ENCODE measurements around the gene WDR7. TPM values are rescaled to one million over a fixed set of nuclear protein-coding genes. Genes with fewer than 3 reads are reported as not detected.

Gene WDR7
- total and polyA plus RNA-seq, 3 donors from 2014 or later = 19.4 to 63.6 (median 35.9) TPM

DNA sequence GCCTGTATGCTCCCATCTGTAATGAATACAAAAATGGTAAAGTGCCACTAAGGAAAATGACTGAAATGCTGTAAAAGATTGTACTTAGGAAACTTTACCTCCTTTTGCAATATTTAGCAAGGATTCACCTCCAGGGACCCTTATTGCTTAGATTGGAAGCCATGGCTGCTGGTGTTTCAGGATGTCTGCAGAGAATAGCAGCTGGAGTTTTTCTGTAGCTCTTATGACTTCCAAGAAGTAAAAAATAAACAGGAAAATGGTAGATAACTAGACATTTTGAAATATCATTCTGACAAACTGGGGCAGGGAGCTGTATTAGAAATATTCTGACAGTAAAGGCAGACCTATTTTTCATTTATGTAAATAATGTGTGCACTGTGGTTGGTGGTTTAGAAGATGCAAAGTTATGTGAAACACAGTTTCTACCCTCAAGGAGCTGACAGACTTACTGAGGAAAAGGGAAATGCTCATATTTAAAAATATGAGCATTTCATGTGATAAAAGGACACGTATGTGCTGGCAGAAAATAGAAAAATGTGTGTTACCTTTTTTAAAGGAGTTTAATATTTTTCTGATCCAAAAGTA lies 270.8 kb downstream of the WDR7 start:
- H3K4me3 ChIP-seq = no peak overlapping the region
- no peak for DNase-seq
- H3K36me3 ChIP-seq (ENCODE audit: low read depth, missing control alignments) = no peaks in the 10 kb centered on the region
- intact Hi-C loops (cut with DNase I; ENCODE audit: low total_unique reads) = no loop called here
- TF ChIP-seq POLR2A (IDR thresholded peaks at IDR 0.05) = no peak
- TF ChIP-seq, protein P1, sequence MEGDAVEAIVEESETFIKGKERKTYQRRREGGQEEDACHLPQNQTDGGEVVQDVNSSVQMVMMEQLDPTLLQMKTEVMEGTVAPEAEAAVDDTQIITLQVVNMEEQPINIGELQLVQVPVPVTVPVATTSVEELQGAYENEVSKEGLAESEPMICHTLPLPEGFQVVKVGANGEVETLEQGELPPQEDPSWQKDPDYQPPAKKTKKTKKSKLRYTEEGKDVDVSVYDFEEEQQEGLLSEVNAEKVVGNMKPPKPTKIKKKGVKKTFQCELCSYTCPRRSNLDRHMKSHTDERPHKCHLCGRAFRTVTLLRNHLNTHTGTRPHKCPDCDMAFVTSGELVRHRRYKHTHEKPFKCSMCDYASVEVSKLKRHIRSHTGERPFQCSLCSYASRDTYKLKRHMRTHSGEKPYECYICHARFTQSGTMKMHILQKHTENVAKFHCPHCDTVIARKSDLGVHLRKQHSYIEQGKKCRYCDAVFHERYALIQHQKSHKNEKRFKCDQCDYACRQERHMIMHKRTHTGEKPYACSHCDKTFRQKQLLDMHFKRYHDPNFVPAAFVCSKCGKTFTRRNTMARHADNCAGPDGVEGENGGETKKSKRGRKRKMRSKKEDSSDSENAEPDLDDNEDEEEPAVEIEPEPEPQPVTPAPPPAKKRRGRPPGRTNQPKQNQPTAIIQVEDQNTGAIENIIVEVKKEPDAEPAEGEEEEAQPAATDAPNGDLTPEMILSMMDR (IDR thresholded peaks at IDR 0.05) = no peak
- no peaks in the 10 kb centered on the region for H3K9me3 ChIP-seq
- no peaks in the 10 kb centered on the region for H3K4me1 ChIP-seq
- no peak overlapping the region for H3K27ac ChIP-seq
- no peaks in the 10 kb centered on the region for H3K27me3 ChIP-seq
- 92 to 94% methylated on average over 1 of the region's 1 CpG for WGBS, 2 donors

DNA sequence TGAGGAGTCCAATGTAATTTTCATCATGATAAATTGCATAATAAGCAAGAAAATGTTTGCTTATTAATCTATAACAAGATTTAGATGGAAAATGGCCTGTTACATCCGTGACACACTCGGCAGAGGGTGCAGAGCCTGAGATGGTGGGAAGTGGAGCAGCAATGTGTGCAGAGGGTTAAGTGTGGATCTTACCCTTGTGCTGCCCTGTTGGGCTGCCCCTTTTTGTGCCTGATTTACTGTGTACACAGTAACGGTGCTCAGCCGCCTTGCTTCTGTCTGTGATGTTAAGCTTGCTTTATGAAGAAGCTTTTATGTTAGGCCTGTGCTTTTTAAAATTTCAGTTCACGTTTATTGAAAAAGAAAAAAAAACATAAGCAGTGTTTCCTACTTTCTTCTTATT lies 275.6 kb downstream of the WDR7 start:
- H3K4me1 ChIP-seq = no peaks in the 10 kb centered on the region
- DNase-seq = no peak
- WGBS, 2 donors = 89 to 94% methylated on average over 5 of the region's 5 CpGs
- H3K4me3 ChIP-seq = no peak overlapping the region
- H3K27me3 ChIP-seq = no peaks in the 10 kb centered on the region
- intact Hi-C loops (cut with DNase I; ENCODE audit: low total_unique reads) = no loop called here
- no peak overlapping the region for H3K27ac ChIP-seq
- H3K36me3 ChIP-seq (ENCODE audit: low read depth, missing control alignments) = no peaks in the 10 kb centered on the region
- no peak for TF ChIP-seq POLR2A (IDR thresholded peaks at IDR 0.05)
- TF ChIP-seq, protein P1 (IDR thresholded peaks at IDR 0.05) = no peak
- H3K9me3 ChIP-seq = no peaks in the 10 kb centered on the region

GRCh38 chr18:56927786-56928185 lies 276.6 kb downstream of the WDR7 start:
- DNase-seq = no peak
- 94 to 98% methylated on average over 3 of the region's 3 CpGs for WGBS, 2 donors
- H3K4me3 ChIP-seq = no peak overlapping the region
- TF ChIP-seq, protein P1 (IDR thresholded peaks at IDR 0.05) = no peak
- TF ChIP-seq POLR2A (IDR thresholded peaks at IDR 0.05) = no peak
- H3K9me3 ChIP-seq = no peaks in the 10 kb centered on the region
- intact Hi-C loops (cut with DNase I; ENCODE audit: low total_unique reads) = no loop called here
- no peaks in the 10 kb centered on the region for H3K27me3 ChIP-seq
- H3K36me3 ChIP-seq (ENCODE audit: low read depth, missing control alignments) = no peaks in the 10 kb centered on the region
- no peak overlapping the region for H3K27ac ChIP-seq
- no peaks in the 10 kb centered on the region for H3K4me1 ChIP-seq

GRCh38 chr18:56929886-56930285 lies 278.7 kb downstream of the WDR7 start:
- WGBS, 2 donors = 83 to 90% methylated on average over 5 of the region's 5 CpGs
- Histone ChIP-seq H3K27me3 (no peaks in the 10 kb centered on the region), H3K4me1 (no peaks in the 10 kb centered on the region), H3K36me3 (ENCODE audit: low read depth, missing control alignments) (no peaks in the 10 kb centered on the region), H3K27ac (no peak overlapping the region), H3K9me3 (no peaks in the 10 kb centered on the region), H3K4me3 (no peak overlapping the region)
- no peak for TF ChIP-seq POLR2A (IDR thresholded peaks at IDR 0.05)
- TF ChIP-seq, protein P1 (IDR thresholded peaks at IDR 0.05) = no peak
- DNase-seq = no peak
- intact Hi-C loops (cut with DNase I; ENCODE audit: low total_unique reads) = no loop called here

DNA sequence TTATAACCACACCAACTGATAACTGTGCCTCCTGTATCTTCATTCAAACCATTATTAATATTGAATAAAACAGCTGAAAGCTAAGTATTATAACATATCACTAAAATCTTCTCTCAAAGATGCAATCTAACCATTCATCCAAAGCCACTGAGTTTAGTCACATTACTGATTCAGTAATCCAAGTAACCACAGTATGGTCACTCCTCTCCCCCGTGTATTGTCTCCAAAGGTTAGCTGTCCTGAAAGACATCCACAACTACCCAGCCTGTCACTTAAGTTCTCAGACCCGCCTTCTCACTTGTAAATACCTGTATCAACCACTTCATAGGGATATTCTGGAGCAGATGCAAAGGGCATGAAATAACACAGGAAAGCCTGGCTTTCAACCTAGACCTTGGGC lies 282.3 kb downstream of the WDR7 start:
- Histone ChIP-seq H3K27ac (no peak overlapping the region), H3K4me1 (no peaks in the 10 kb centered on the region), H3K36me3 (ENCODE audit: low read depth, missing control alignments) (no peaks in the 10 kb centered on the region), H3K9me3 (no peaks in the 10 kb centered on the region), H3K4me3 (no peak overlapping the region), H3K27me3 (no peaks in the 10 kb centered on the region)
- TF ChIP-seq, protein P1 (IDR thresholded peaks at IDR 0.05) = no peak
- TF ChIP-seq POLR2A (IDR thresholded peaks at IDR 0.05) = no peak
- intact Hi-C loops (cut with DNase I; ENCODE audit: low total_unique reads) = no loop called here
- DNase-seq = no peak
- WGBS, 2 donors = 79 to 95% methylated on average over 2 of the region's 2 CpGs

All from testis (tissue), 3 donors.